Kasumi-1 (cell line): ENCODE measurements around the gene EXD2.
A peak's percentile ranks its signal among the peaks of the same experiment; 100 is the strongest.
"Not testable (repeated sequence)": the region's sequence is repeated elsewhere in the genome, so short reads cannot be mapped to it uniquely, and the experiment has no call there.

Source experiments
- DNase-seq, 2 experiments: peaks; one replicate each; lab custom pipeline; 2025; lab: John Stamatoyannopoulos, UW

EXD2 gene

GRCh38 chr14:69191340-69192111 lies at the start of gene EXD2:
Gene EXD2 (plus strand): TSS chr14:69191498. CDS start chr14:69209471, 17,973 bp downstream.
- DNase-seq = peak; percentile 57 to 70

- no peak for DNase-seq
Measured at GRCh38 chr14:69141550-69141949, 49.7 kb upstream of the EXD2 start.

GRCh38 chr14:69142101-69142500 lies 49.2 kb upstream of the EXD2 start:
- DNase-seq = no peak

- no peak for DNase-seq
Measured at GRCh38 chr14:69149461-69150244, 41.6 kb upstream of the EXD2 start.

- DNase-seq = peak; percentile 46 to 50
Measured at GRCh38 chr14:69151458-69152180, 39.7 kb upstream of the EXD2 start.

- DNase-seq = peak; percentile 23 to 32
Measured at GRCh38 chr14:69152181-69152901, 39.0 kb upstream of the EXD2 start.

- DNase-seq = no peak
Measured at GRCh38 chr14:69152902-69153151, 38.5 kb upstream of the EXD2 start, which contains the start of gene DCAF5. Gene DCAF5 (minus strand): TSS chr14:69153119. CDS start chr14:69152978, 141 bp downstream.

- DNase-seq = peak; percentile 92 to 93
Measured at GRCh38 chr14:69153152-69153872, 38.0 kb upstream of the EXD2 start.

- DNase-seq = peak; percentile 25 to 66
Measured at GRCh38 chr14:69153873-69154270, 37.4 kb upstream of the EXD2 start.

GRCh38 chr14:69154779-69155178 lies 36.5 kb upstream of the EXD2 start:
- peak in 1 of 2 experiments; percentile 27 for DNase-seq

GRCh38 chr14:69156224-69156623 lies 35.1 kb upstream of the EXD2 start:
- DNase-seq = no peak

GRCh38 chr14:69161590-69161989 lies 29.7 kb upstream of the EXD2 start:
- DNase-seq = no peak

GRCh38 chr14:69165787-69166186 lies 25.5 kb upstream of the EXD2 start:
- DNase-seq = not testable (repeated sequence)

- no peak for DNase-seq
Measured at GRCh38 chr14:69170839-69171238, 20.5 kb upstream of the EXD2 start.

- no peak for DNase-seq
Measured at GRCh38 chr14:69171569-69171968, 19.7 kb upstream of the EXD2 start.

GRCh38 chr14:69175130-69175529 lies 16.2 kb upstream of the EXD2 start:
- no peak for DNase-seq

GRCh38 chr14:69181491-69181890 lies 9.8 kb upstream of the EXD2 start:
- no peak for DNase-seq

GRCh38 chr14:69182580-69182979 lies 8.7 kb upstream of the EXD2 start:
- DNase-seq = not testable (repeated sequence)

GRCh38 chr14:69183735-69184134 lies 7.6 kb upstream of the EXD2 start:
- DNase-seq = no peak

GRCh38 chr14:69190191-69190590 lies 1.1 kb upstream of the EXD2 start:
- no peak for DNase-seq

GRCh38 chr14:69193721-69194120 lies 2.4 kb downstream of the EXD2 start:
- no peak for DNase-seq
